Measurements from ENCODE around the gene CLEC16A.

Gene CLEC16A

GRCh38 chr16:10994571-10994970 is 50.2 kb downstream of the CLEC16A start:
- H3K4me3 ChIP-seq (ENCODE audit: low read depth in 1 of 5, low read length in 5 of 5), result no peak overlapping the region

GRCh38 chr16:10995565-10995964 is 51.2 kb downstream of the CLEC16A start:
- H3K4me3 ChIP-seq (ENCODE audit: low read depth in 1 of 5, low read length in 5 of 5), result no peak overlapping the region
- H3K27ac ChIP-seq (ENCODE audit: low read depth, low read length), result no peak overlapping the region
- H3K9ac ChIP-seq (ENCODE audit: low read length in 5 of 5), result no peak overlapping the region
- H3K27me3 ChIP-seq (ENCODE audit: control insufficient read depth in 5 of 5, insufficient read depth in 4 of 5, low read length in 5 of 5), result no peaks in the 10 kb centered on the region
- peaks cover 0 to 53% (median 19%) of the 10 kb centered on the region in 5 donors for H3K36me3 ChIP-seq (ENCODE audit: control insufficient read depth in 5 of 5, insufficient read depth in 5 of 5, low read length in 5 of 5)
- no peaks in the 10 kb centered on the region for H3K9me3 ChIP-seq (ENCODE audit: control insufficient read depth in 5 of 5, low read length in 5 of 5)
- H3K4me1 ChIP-seq (ENCODE audit: control insufficient read depth in 5 of 5, insufficient read depth in 5 of 5, low read length in 5 of 5), result peaks cover 0 to 3% (median 0%) of the 10 kb centered on the region in 5 donors

More at GRCh38 chr16:10994571-10994970, 50.2 kb downstream of the CLEC16A start:
- H3K36me3 ChIP-seq (ENCODE audit: control insufficient read depth in 5 of 5, insufficient read depth in 5 of 5, low read length in 5 of 5), result peaks cover 0 to 54% (median 22%) of the 10 kb centered on the region in 5 donors
- H3K9me3 ChIP-seq (ENCODE audit: control insufficient read depth in 5 of 5, low read length in 5 of 5), result no peaks in the 10 kb centered on the region
- peaks cover 0 to 3% (median 0%) of the 10 kb centered on the region in 5 donors for H3K4me1 ChIP-seq (ENCODE audit: control insufficient read depth in 5 of 5, insufficient read depth in 5 of 5, low read length in 5 of 5)
- no peaks in the 10 kb centered on the region for H3K27me3 ChIP-seq (ENCODE audit: control insufficient read depth in 5 of 5, insufficient read depth in 4 of 5, low read length in 5 of 5)
- H3K27ac ChIP-seq (ENCODE audit: low read depth, low read length), result no peak overlapping the region
- H3K9ac ChIP-seq (ENCODE audit: low read length in 5 of 5), result no peak overlapping the region

GRCh38 chr16:10997485-10997884 is 53.1 kb downstream of the CLEC16A start:
- H3K36me3 ChIP-seq (ENCODE audit: control insufficient read depth in 5 of 5, insufficient read depth in 5 of 5, low read length in 5 of 5), result peaks cover 0 to 43% (median 19%) of the 10 kb centered on the region in 5 donors

GRCh38 chr16:10999300-10999699 is 54.9 kb downstream of the CLEC16A start:
- Histone ChIP-seq H3K27me3 (ENCODE audit: control insufficient read depth in 5 of 5, insufficient read depth in 4 of 5, low read length in 5 of 5) (no peaks in the 10 kb centered on the region), H3K9ac (ENCODE audit: low read length in 5 of 5) (no peak overlapping the region), H3K4me1 (ENCODE audit: control insufficient read depth in 5 of 5, insufficient read depth in 5 of 5, low read length in 5 of 5) (no peaks in the 10 kb centered on the region), H3K36me3 (ENCODE audit: control insufficient read depth in 5 of 5, insufficient read depth in 5 of 5, low read length in 5 of 5) (peaks cover 0 to 52% (median 26%) of the 10 kb centered on the region in 5 donors), H3K4me3 (ENCODE audit: low read depth in 1 of 5, low read length in 5 of 5) (no peak overlapping the region), H3K27ac (ENCODE audit: low read depth, low read length) (no peak overlapping the region), H3K9me3 (ENCODE audit: control insufficient read depth in 5 of 5, low read length in 5 of 5) (no peaks in the 10 kb centered on the region)

More at GRCh38 chr16:10997485-10997884, 53.1 kb downstream of the CLEC16A start:
- H3K27ac ChIP-seq (ENCODE audit: low read depth, low read length), result no peak overlapping the region
- H3K4me3 ChIP-seq (ENCODE audit: low read depth in 1 of 5, low read length in 5 of 5), result no peak overlapping the region
- H3K27me3 ChIP-seq (ENCODE audit: control insufficient read depth in 5 of 5, insufficient read depth in 4 of 5, low read length in 5 of 5), result no peaks in the 10 kb centered on the region
- no peak overlapping the region for H3K9ac ChIP-seq (ENCODE audit: low read length in 5 of 5)
- peaks cover 0 to 3% (median 0%) of the 10 kb centered on the region in 5 donors for H3K4me1 ChIP-seq (ENCODE audit: control insufficient read depth in 5 of 5, insufficient read depth in 5 of 5, low read length in 5 of 5)
- no peaks in the 10 kb centered on the region for H3K9me3 ChIP-seq (ENCODE audit: control insufficient read depth in 5 of 5, low read length in 5 of 5)

- Histone ChIP-seq H3K9ac (ENCODE audit: low read length in 5 of 5) (no peak overlapping the region), H3K4me3 (ENCODE audit: low read depth in 1 of 5, low read length in 5 of 5) (no peak overlapping the region), H3K4me1 (ENCODE audit: control insufficient read depth in 5 of 5, insufficient read depth in 5 of 5, low read length in 5 of 5) (no peaks in the 10 kb centered on the region), H3K27ac (ENCODE audit: low read depth, low read length) (no peak overlapping the region), H3K9me3 (ENCODE audit: control insufficient read depth in 5 of 5, low read length in 5 of 5) (no peaks in the 10 kb centered on the region), H3K27me3 (ENCODE audit: control insufficient read depth in 5 of 5, insufficient read depth in 4 of 5, low read length in 5 of 5) (no peaks in the 10 kb centered on the region), H3K36me3 (ENCODE audit: control insufficient read depth in 5 of 5, insufficient read depth in 5 of 5, low read length in 5 of 5) (peaks cover 0 to 50% (median 31%) of the 10 kb centered on the region in 5 donors)
These were observed 57.2 kb downstream of the CLEC16A start for GRCh38 chr16:11001611-11002010.

- H3K36me3 ChIP-seq (ENCODE audit: control insufficient read depth in 5 of 5, insufficient read depth in 5 of 5, low read length in 5 of 5), result peaks cover 0 to 44% (median 27%) of the 10 kb centered on the region in 5 donors
- H3K9me3 ChIP-seq (ENCODE audit: control insufficient read depth in 5 of 5, low read length in 5 of 5), result no peaks in the 10 kb centered on the region
- no peaks in the 10 kb centered on the region for H3K27me3 ChIP-seq (ENCODE audit: control insufficient read depth in 5 of 5, insufficient read depth in 4 of 5, low read length in 5 of 5)
- H3K4me3 ChIP-seq (ENCODE audit: low read depth in 1 of 5, low read length in 5 of 5), result no peak overlapping the region
- no peak overlapping the region for H3K9ac ChIP-seq (ENCODE audit: low read length in 5 of 5)
- H3K27ac ChIP-seq (ENCODE audit: low read depth, low read length), result no peak overlapping the region
- no peaks in the 10 kb centered on the region for H3K4me1 ChIP-seq (ENCODE audit: control insufficient read depth in 5 of 5, insufficient read depth in 5 of 5, low read length in 5 of 5)
These were observed 58.8 kb downstream of the CLEC16A start for GRCh38 chr16:11003141-11003540.

- peaks cover 0 to 40% (median 25%) of the 10 kb centered on the region in 5 donors for H3K36me3 ChIP-seq (ENCODE audit: control insufficient read depth in 5 of 5, insufficient read depth in 5 of 5, low read length in 5 of 5)
- H3K9ac ChIP-seq (ENCODE audit: low read length in 5 of 5), result no peak overlapping the region
- H3K4me3 ChIP-seq (ENCODE audit: low read depth in 1 of 5, low read length in 5 of 5), result no peak overlapping the region
- H3K27ac ChIP-seq (ENCODE audit: low read depth, low read length), result no peak overlapping the region
- no peaks in the 10 kb centered on the region for H3K9me3 ChIP-seq (ENCODE audit: control insufficient read depth in 5 of 5, low read length in 5 of 5)
- no peaks in the 10 kb centered on the region for H3K4me1 ChIP-seq (ENCODE audit: control insufficient read depth in 5 of 5, insufficient read depth in 5 of 5, low read length in 5 of 5)
- no peaks in the 10 kb centered on the region for H3K27me3 ChIP-seq (ENCODE audit: control insufficient read depth in 5 of 5, insufficient read depth in 4 of 5, low read length in 5 of 5)
These were observed 60.0 kb downstream of the CLEC16A start for GRCh38 chr16:11004351-11004750.

- no peaks in the 10 kb centered on the region for H3K9me3 ChIP-seq (ENCODE audit: control insufficient read depth in 5 of 5, low read length in 5 of 5)
- H3K27ac ChIP-seq (ENCODE audit: low read depth, low read length), result no peak overlapping the region
- no peak overlapping the region for H3K4me3 ChIP-seq (ENCODE audit: low read depth in 1 of 5, low read length in 5 of 5)
- H3K4me1 ChIP-seq (ENCODE audit: control insufficient read depth in 5 of 5, insufficient read depth in 5 of 5, low read length in 5 of 5), result no peaks in the 10 kb centered on the region
- H3K36me3 ChIP-seq (ENCODE audit: control insufficient read depth in 5 of 5, insufficient read depth in 5 of 5, low read length in 5 of 5), result peaks cover 0 to 42% (median 25%) of the 10 kb centered on the region in 5 donors
- no peaks in the 10 kb centered on the region for H3K27me3 ChIP-seq (ENCODE audit: control insufficient read depth in 5 of 5, insufficient read depth in 4 of 5, low read length in 5 of 5)
- no peak overlapping the region for H3K9ac ChIP-seq (ENCODE audit: low read length in 5 of 5)
These were observed 60.7 kb downstream of the CLEC16A start for GRCh38 chr16:11004973-11005610.

- H3K9me3 ChIP-seq (ENCODE audit: control insufficient read depth in 5 of 5, low read length in 5 of 5), result no peaks in the 10 kb centered on the region
- no peak overlapping the region for H3K4me3 ChIP-seq (ENCODE audit: low read depth in 1 of 5, low read length in 5 of 5)
- H3K27ac ChIP-seq (ENCODE audit: low read depth, low read length), result no peak overlapping the region
- H3K27me3 ChIP-seq (ENCODE audit: control insufficient read depth in 5 of 5, insufficient read depth in 4 of 5, low read length in 5 of 5), result no peaks in the 10 kb centered on the region
- H3K36me3 ChIP-seq (ENCODE audit: control insufficient read depth in 5 of 5, insufficient read depth in 5 of 5, low read length in 5 of 5), result peaks cover 0 to 42% (median 25%) of the 10 kb centered on the region in 5 donors
- H3K9ac ChIP-seq (ENCODE audit: low read length in 5 of 5), result no peak overlapping the region
- peaks cover 0 to 2% (median 0%) of the 10 kb centered on the region in 5 donors for H3K4me1 ChIP-seq (ENCODE audit: control insufficient read depth in 5 of 5, insufficient read depth in 5 of 5, low read length in 5 of 5)
These were observed 61.2 kb downstream of the CLEC16A start for GRCh38 chr16:11005611-11005975.

GRCh38 chr16:11006656-11007055 is 62.3 kb downstream of the CLEC16A start:
- Histone ChIP-seq H3K4me1 (ENCODE audit: control insufficient read depth in 5 of 5, insufficient read depth in 5 of 5, low read length in 5 of 5) (peaks cover 0 to 6% (median 4%) of the 10 kb centered on the region in 5 donors), H3K27me3 (ENCODE audit: control insufficient read depth in 5 of 5, insufficient read depth in 4 of 5, low read length in 5 of 5) (no peaks in the 10 kb centered on the region), H3K9me3 (ENCODE audit: control insufficient read depth in 5 of 5, low read length in 5 of 5) (no peaks in the 10 kb centered on the region), H3K36me3 (ENCODE audit: control insufficient read depth in 5 of 5, insufficient read depth in 5 of 5, low read length in 5 of 5) (peaks cover 0 to 42% (median 25%) of the 10 kb centered on the region in 5 donors), H3K9ac (ENCODE audit: low read length in 5 of 5) (no peak overlapping the region), H3K27ac (ENCODE audit: low read depth, low read length) (no peak overlapping the region), H3K4me3 (ENCODE audit: low read depth in 1 of 5, low read length in 5 of 5) (no peak overlapping the region)

Measured in subcutaneous abdominal adipose tissue (tissue), 5 donors.